GM18861 (cell line): ENCODE measurements around the gene RLN2.

ENCODE experiments used
- ATAC-seq: cut with Tn5 transposase; IDR thresholded peaks from one replicate; pipeline ENCODE4 v1.9.1; 2021; ENCODE audit not compliant: unreplicated experiment

The RLN2 gene

GRCh38 chr9:5269249-5269715 is 35.2 kb downstream of the RLN2 start:
- no peak for ATAC-seq

GRCh38 chr9:5265939-5266338 is 38.6 kb downstream of the RLN2 start:
- ATAC-seq = no peak

GRCh38 chr9:5264219-5264595 is 40.3 kb downstream of the RLN2 start:
- ATAC-seq = no peak

- no peak for ATAC-seq
Observed at GRCh38 chr9:5263351-5264218, 40.9 kb downstream of the RLN2 start.
